H1 (cell line): Measurements from ENCODE around the gene WDR37. TPM values are rescaled to one million over a fixed set of nuclear protein-coding genes. Genes with fewer than 3 reads are reported as not detected.
A peak's percentile ranks its signal among the peaks of the same experiment; 100 is the strongest.

ENCODE experiments used
- CTCF ChIA-PET: fragments of 300-600 bp; sonication (Branson Sonifier 250); formaldehyde crosslinking; loops from one replicate; lab custom pipeline; 2021; ENCODE audit not compliant: partially characterized antibody; lab: Charles Lee
- POLR2A ChIA-PET: fragments of 300-600 bp; sonication (Branson Sonifier 250); formaldehyde crosslinking; loops from one replicate; lab custom pipeline; 2021; ENCODE audit warnings: inconsistent platforms; ENCODE audit not compliant: partially characterized antibody; lab: Charles Lee
- DNase-seq, 2 experiments: peaks; one replicate each; pipeline versions ENCODE4 v3.0.0 to v3.0.0-alpha.2; 2010 to 2022; ENCODE audit warnings: low spot score in 2 of 2, low read depth in 1 of 2, mixed read lengths in 1 of 2
- FAIRE-seq: peaks from 2 replicates; lab custom pipeline; 2011; peaks lifted over from hg19 to GRCh38; lab: Jason Lieb, UNC
- H2AFZ ChIP-seq: 2 replicates; pipeline ENCODE4 v1.8.1; 2012; ENCODE audit warnings: low read length, inconsistent platforms
- H2AK5ac ChIP-seq: 2 replicates; pipeline ENCODE4 v1.6.1; 2013; ENCODE audit warnings: low read depth, low read length
- H2BK120ac ChIP-seq: replicated peaks from 2 replicates; pipeline ENCODE3; 2013; ENCODE audit warnings: low read depth, low read length, inconsistent platforms
- H2BK12ac ChIP-seq: 2 replicates; pipeline ENCODE4 v1.6.1; 2013; ENCODE audit warnings: low read depth, low read length
- H2BK15ac ChIP-seq: 2 replicates; pipeline ENCODE4 v1.6.1; 2013; ENCODE audit warnings: low read length
- H2BK20ac ChIP-seq: 2 replicates; pipeline ENCODE4 v1.6.1; 2013; ENCODE audit warnings: low read length
- H2BK5ac ChIP-seq: 2 replicates; pipeline ENCODE4 v1.6.1; 2013; ENCODE audit warnings: low read depth, low read length
- H3K14ac ChIP-seq: 2 replicates; pipeline ENCODE4 v1.6.1; 2013; ENCODE audit warnings: inconsistent platforms; ENCODE audit not compliant: insufficient read length
- H3K18ac ChIP-seq: 2 replicates; pipeline ENCODE4 v1.6.1; 2013; ENCODE audit warnings: low read length; ENCODE audit errors: extremely low read depth
- H3K23ac ChIP-seq: 2 replicates; pipeline ENCODE4 v1.6.1; 2013; ENCODE audit warnings: inconsistent platforms; ENCODE audit not compliant: insufficient read length
- H3K23me2 ChIP-seq: 2 replicates; pipeline ENCODE4 v1.6.1; 2013; ENCODE audit warnings: low read depth, low read length
- H3K27ac ChIP-seq: 2 replicates; pipeline ENCODE4 v1.6.1; 2011; ENCODE audit warnings: low read depth, low read length, inconsistent platforms
- H3K27me3 ChIP-seq, 4 experiments: replicated peaks in 1 of 4; 1 replicate in 1 of 4; 2 replicates in 3 of 4; pipeline versions ENCODE4 v1.6.1 to v1.8.1; 2011 to 2013; ENCODE audit warnings: low read length in 3 of 4, mild to moderate bottlenecking in 3 of 4, inconsistent platforms in 2 of 4, mixed read lengths in 2 of 4, moderate library complexity in 1 of 4; ENCODE audit not compliant: control insufficient read depth in 3 of 4, insufficient read depth in 3 of 4; ENCODE audit errors: extremely low read depth in 1 of 4
- H3K36me3 ChIP-seq, 4 experiments: 2 replicates each; pipeline versions ENCODE4 v1.6.1 to v1.8.1; 2011 to 2013; ENCODE audit warnings: mild to moderate bottlenecking in 4 of 4, low read length in 3 of 4, moderate library complexity in 2 of 4, control low read depth in 1 of 4, inconsistent platforms in 1 of 4; ENCODE audit not compliant: insufficient read depth in 4 of 4, control insufficient read depth in 2 of 4
- H3K4ac ChIP-seq: replicated peaks from 2 replicates; pipeline ENCODE3; 2013; ENCODE audit warnings: low read length, low read depth, mixed read lengths, inconsistent platforms; ENCODE audit not compliant: insufficient read length
- H3K4me1 ChIP-seq, 4 experiments: replicated peaks in 1 of 4; 1 replicate in 1 of 4; 2 replicates in 3 of 4; pipeline versions ENCODE4 v1.6.1 to v1.8.1; 2011 to 2013; ENCODE audit warnings: low read length in 3 of 4, inconsistent platforms in 2 of 4, mixed read lengths in 1 of 4; ENCODE audit not compliant: insufficient read depth in 4 of 4, control insufficient read depth in 3 of 4
- H3K4me2 ChIP-seq, 2 experiments: 2 replicates each; pipeline versions ENCODE4 v1.6.1 to v1.8.1; 2011 to 2013; ENCODE audit warnings: low read depth in 2 of 2, low read length in 2 of 2, control low read depth in 1 of 2, inconsistent platforms in 1 of 2, mild to moderate bottlenecking in 1 of 2; ENCODE audit not compliant: insufficient read depth in 1 of 2
- H3K4me3 ChIP-seq, 4 experiments: fragments of 200-600, 300-600 bp in 1 of 4; sonication (generic), shearing (Covaris generic), sonication (Bioruptor Twin) in 1 of 4; 2 replicates each; pipeline versions ENCODE4 v1.5.1 to v1.8.1; 2011 to 2016; ENCODE audit warnings: low read length in 4 of 4, low read depth in 3 of 4, control low read depth in 2 of 4, inconsistent platforms in 2 of 4, mild to moderate bottlenecking in 2 of 4, mixed read lengths in 1 of 4, moderate library complexity in 1 of 4; ENCODE audit not compliant: insufficient read depth in 2 of 4; ENCODE audit errors: extremely low read depth in 1 of 4
- H3K56ac ChIP-seq: replicated peaks from 2 replicates; pipeline ENCODE3; 2013; ENCODE audit warnings: low read depth, mild to moderate bottlenecking, mixed read lengths, low read length, inconsistent platforms; ENCODE audit not compliant: insufficient read length
- H3K79me1 ChIP-seq: 2 replicates; pipeline ENCODE4 v1.6.1; 2013; ENCODE audit warnings: low read depth, low read length, control low read depth
- H3K79me2 ChIP-seq, 2 experiments: 2 replicates each; pipeline versions ENCODE4 v1.6.1 to v1.8.1; 2012 to 2013; ENCODE audit warnings: low read length in 2 of 2, mild to moderate bottlenecking in 2 of 2, inconsistent platforms in 1 of 2; ENCODE audit not compliant: insufficient read depth in 2 of 2, control insufficient read depth in 1 of 2
- H3K9ac ChIP-seq, 4 experiments: replicated peaks in 1 of 4; 1 replicate in 1 of 4; 2 replicates in 3 of 4; pipeline versions ENCODE4 v1.6.1 to v1.8.1; 2011 to 2013; ENCODE audit warnings: low read depth in 3 of 4, low read length in 3 of 4, control low read depth in 2 of 4, mild to moderate bottlenecking in 2 of 4, moderate library complexity in 2 of 4, inconsistent platforms in 1 of 4; ENCODE audit errors: extremely low read depth in 1 of 4
- H3K9me3 ChIP-seq, 2 experiments: 2 replicates each; pipeline versions ENCODE4 v1.6.1 to v1.8.1; 2012 to 2013; ENCODE audit warnings: mild to moderate bottlenecking in 2 of 2, moderate library complexity in 2 of 2, control low read depth in 1 of 2, inconsistent platforms in 1 of 2, low read depth in 1 of 2, low read length in 1 of 2, mixed read lengths in 1 of 2; ENCODE audit not compliant: insufficient read depth in 2 of 2
- H4K20me1 ChIP-seq, 2 experiments: replicated peaks in 1 of 2; 2 replicates each; pipeline versions ENCODE3 to v1.8.1; 2011 to 2013; ENCODE audit warnings: inconsistent platforms in 2 of 2, low read length in 2 of 2, mild to moderate bottlenecking in 1 of 2; ENCODE audit not compliant: insufficient read depth in 2 of 2, control insufficient read depth in 1 of 2
- H4K5ac ChIP-seq: 2 replicates; pipeline ENCODE4 v1.6.1; 2013; ENCODE audit warnings: low read length, low read depth, mixed read lengths, inconsistent platforms; ENCODE audit not compliant: insufficient read length
- H4K8ac ChIP-seq: 2 replicates; pipeline ENCODE4 v1.8.0; 2013; ENCODE audit warnings: mild to moderate bottlenecking, moderate library complexity, low read length, inconsistent platforms; ENCODE audit not compliant: insufficient read depth; ENCODE audit errors: extremely low read depth
- H4K91ac ChIP-seq: replicated peaks from 2 replicates; pipeline ENCODE3; 2013; ENCODE audit warnings: low read length, mixed read lengths, inconsistent platforms; ENCODE audit not compliant: insufficient read length
- GTF2F1 ChIP-seq: IDR thresholded peaks from 2 replicates; pipeline ENCODE4 v1.6.1; 2012; ENCODE audit warnings: low read depth, low read length, improper control_type of control experiment, borderline replicate concordance
- JUND ChIP-seq: IDR thresholded peaks from 2 replicates; pipeline ENCODE4 v1.6.1; 2011; ENCODE audit warnings: mild to moderate bottlenecking, improper control_type of control experiment, low read length
- WGBS, 2 experiments: shearing (Covaris generic) in 1 of 2; methylation state at CpG; one replicate each; pipeline versions ENCODE4 v1.1.6 to v1.1.7; 2013 to 2015; ENCODE audit warnings: low lambda C conversion rate in 2 of 2, mixed read lengths in 2 of 2, inconsistent platforms in 1 of 2, low coverage in 1 of 2, missing lambda C conversion rate in 1 of 2; ENCODE audit not compliant: insufficient replicate concordance in 2 of 2, insufficient coverage in 1 of 2, insufficient read length in 1 of 2; ENCODE audit errors: extremely low coverage in 1 of 2, missing lambda C conversion rate in 1 of 2; 5-methylcytosine and 5-hydroxymethylcytosine counted together
- long read RNA-seq, 2 experiments: library from RNA in 1 of 2; library from capped mRNA in 1 of 2; stranded (forward); transcript quantifications; one replicate each; pipeline ENCODE4 v2.0.0, GENCODE V29; 2021; ENCODE audit warnings: inconsistent platforms in 1 of 2
- polyA minus RNA-seq, 3 experiments: library from RNA; depleted of rRNA, polyadenylated mRNA; stranded (reverse); fragments of >200 nt; gene quantifications; 1 replicate in 2 of 3; 2 replicates in 1 of 3; pipeline ENCODE4 v1.2.3, GENCODE V29; 2011
- polyA plus RNA-seq, 7 experiments: library from polyadenylated mRNA; depleted of rRNA in 3 of 7; stranded (reverse) in 5 of 7; unstranded in 2 of 7; fragments of >200 nt in 5 of 7; fragments of 200-250 nt in 2 of 7; gene quantifications; 1 replicate in 5 of 7; 2 replicates in 1 of 7; 4 replicates in 1 of 7; pipeline versions ENCODE4 v1.2.1 to v1.2.3, GENCODE V29; 2011 to 2013; ENCODE audit warnings: missing spikeins in 2 of 7, mixed read lengths in 2 of 7
- total RNA-seq: library from RNA; stranded (reverse); fragmentation: NEBNext Ultra II Directional; extraction: Animal tissue kit (Norgen Biotek cat#: 25700); gene quantifications from 2 replicates; pipeline ENCODE4 v1.2.1, GENCODE V29; 2021
- TF ChIP-seq, protein P1 (sequence below), 3 experiments: IDR thresholded peaks; 1 replicate in 2 of 3; 2 replicates in 1 of 3; pipeline versions ENCODE4 v1.5.1 to v1.6.1; 2011; ENCODE audit warnings: low read length in 3 of 3, mild to moderate bottlenecking in 3 of 3, inconsistent platforms in 2 of 3, low read depth in 1 of 3, moderate library complexity in 1 of 3; ENCODE audit not compliant: insufficient read depth in 1 of 3; ENCODE audit errors: control extremely low read depth in 1 of 3

The WDR37 gene, protein sequence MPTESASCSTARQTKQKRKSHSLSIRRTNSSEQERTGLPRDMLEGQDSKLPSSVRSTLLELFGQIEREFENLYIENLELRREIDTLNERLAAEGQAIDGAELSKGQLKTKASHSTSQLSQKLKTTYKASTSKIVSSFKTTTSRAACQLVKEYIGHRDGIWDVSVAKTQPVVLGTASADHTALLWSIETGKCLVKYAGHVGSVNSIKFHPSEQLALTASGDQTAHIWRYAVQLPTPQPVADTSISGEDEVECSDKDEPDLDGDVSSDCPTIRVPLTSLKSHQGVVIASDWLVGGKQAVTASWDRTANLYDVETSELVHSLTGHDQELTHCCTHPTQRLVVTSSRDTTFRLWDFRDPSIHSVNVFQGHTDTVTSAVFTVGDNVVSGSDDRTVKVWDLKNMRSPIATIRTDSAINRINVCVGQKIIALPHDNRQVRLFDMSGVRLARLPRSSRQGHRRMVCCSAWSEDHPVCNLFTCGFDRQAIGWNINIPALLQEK
- total RNA-seq (10.5 and 12.0 TPM in 2 replicates), polyA plus RNA-seq (2011; rRNA removed) (9.6 and 10.1 TPM in 2 replicates), polyA minus RNA-seq (2011; rRNA and poly(A)+ RNA removed) (30.8 and 33.1 TPM in 2 replicates)
- 9.6 TPM for polyA plus RNA-seq (2011; cell fraction: cytosol; rRNA removed)
- polyA plus RNA-seq (2011; cell fraction: nucleus; rRNA removed), result 11.9 TPM
- polyA plus RNA-seq (2012, experiment 1 of 2), result 7.4 to 8.7 TPM (median 8.0 TPM) in 4 replicates
- 1.5 TPM for polyA plus RNA-seq (2012, experiment 2 of 2)
- 4.4 TPM for polyA plus RNA-seq (2013, experiment 1 of 2)
- polyA plus RNA-seq (2013, experiment 2 of 2), result 4.6 TPM
- 7.4 TPM for polyA minus RNA-seq (2011; cell fraction: cytosol; rRNA and poly(A)+ RNA removed)
- 14.6 TPM for polyA minus RNA-seq (2011; cell fraction: nucleus; rRNA and poly(A)+ RNA removed)
- long read RNA-seq, experiment 1, partial matches to known transcripts, result 2 of 12 reads
- long read RNA-seq, experiment 1, other reads (novel, unspliced or antisense), result 10 of 12 reads
- long read RNA-seq, experiment 2, partial matches to known transcripts, result 0 of 12 reads
- long read RNA-seq, experiment 2, other reads (novel, unspliced or antisense), result 12 of 12 reads

DNA sequence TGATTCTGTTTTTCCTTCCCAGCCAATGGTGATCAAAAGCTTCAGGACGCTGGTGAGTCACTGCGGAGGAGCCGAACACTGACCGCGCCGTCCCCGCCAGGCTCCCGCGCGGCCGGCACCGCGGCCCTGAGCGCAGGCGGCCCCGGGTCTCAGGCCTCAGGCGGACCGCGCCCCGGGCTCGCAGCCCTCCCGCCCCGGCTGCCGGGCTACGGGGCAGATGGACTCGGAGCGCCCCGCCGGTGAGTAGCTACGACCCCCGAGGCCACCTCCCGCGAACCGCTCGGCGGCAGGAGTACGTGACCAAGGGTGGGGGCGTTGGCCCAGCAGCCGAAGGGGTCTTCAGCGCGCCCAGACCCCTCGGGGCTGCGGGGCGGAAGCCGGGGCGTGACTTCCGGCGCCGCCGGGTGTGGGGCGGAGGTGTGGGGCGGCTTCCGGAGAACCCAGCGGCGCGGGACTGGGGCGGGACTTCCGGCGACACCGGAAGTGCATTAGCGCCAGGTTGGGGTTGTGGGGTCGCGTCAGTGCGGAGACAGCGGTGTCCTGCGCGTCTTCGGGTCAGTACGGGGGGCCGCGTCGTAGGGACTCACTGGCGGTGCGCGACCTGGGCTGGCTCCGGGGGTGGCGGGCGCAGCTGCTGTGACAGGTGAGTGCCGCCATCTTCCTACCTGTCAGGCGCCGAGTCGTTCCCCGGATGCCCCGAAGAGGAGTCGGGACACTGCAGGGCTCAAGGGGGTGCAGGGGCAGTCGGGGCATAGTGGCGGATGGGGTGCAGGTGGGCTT lies at the start of gene WDR37:
Gene WDR37 (plus strand): TSS at position 60 of the 780 bp plus-strand sequence. CDS start 15,771 bp downstream, outside the sequence.
- Histone ChIP-seq H2BK120ac (no peak within 1 kb of the TSS), H4K91ac (peak within 1 kb of the TSS; percentile 40), H4K5ac (peak within 1 kb of the TSS; percentile 54), H4K8ac (peak within 1 kb of the TSS; percentile 81), H3K79me2 (peaks cover 6 to 87% of the 10 kb centered on the region in 2 experiments; a peak in 3 of 4 replicates), H2AK5ac (no peak within 1 kb of the TSS), H3K79me1 (peaks cover 10% of the 10 kb centered on the region; the same call in 1 of the 2 replicates), H3K18ac (peak within 1 kb of the TSS; percentile 55; the same call in 1 of the 2 replicates), H2BK12ac (no peak within 1 kb of the TSS), H3K27ac (peak within 1 kb of the TSS; percentile 83), H2AFZ (peak within 1 kb of the TSS; percentile 68), H2BK5ac (peak within 1 kb of the TSS; percentile 54), H2BK20ac (no peak within 1 kb of the TSS), H4K20me1 (peaks cover 0 to 10% of the 10 kb centered on the region in 2 experiments), H2BK15ac (no peak within 1 kb of the TSS; the same call in 1 of the 2 replicates), H3K9ac (peak within 1 kb of the TSS; percentile 83 to 93 (median 90)), H3K36me3 (peaks cover 0 to 18% (median 2%) of the 10 kb centered on the region in 4 experiments; a peak in 3 of 8 replicates), H3K14ac (no peak within 1 kb of the TSS), H3K4me1 (peaks cover 0 to 9% (median 3%) of the 10 kb centered on the region in 4 experiments; a peak in 3 of 7 replicates), H3K27me3 (no peaks in the 10 kb centered on the region), H3K23ac (no peak within 1 kb of the TSS), H3K4me3 (peak within 1 kb of the TSS; percentile 86 to 97 (median 93)), H3K4ac (peak within 1 kb of the TSS; percentile 50), H3K4me2 (peak within 1 kb of the TSS; percentile 73 to 85), H3K56ac (peak within 1 kb of the TSS; percentile 63), H3K9me3 (no peaks in the 10 kb centered on the region), H3K23me2 (no peaks in the 10 kb centered on the region; the same call in 1 of the 2 replicates)
- CTCF ChIA-PET, result interaction anchor here (0.8 kb wide), 1 partner anchor 268 kb away, joined by 3 read pairs; no protein-coding TSS in a partner anchor
- 0% methylated on average over 44 of the region's 87 CpGs; no CpG with 5 or more reads in 1 of the 2 experiments for WGBS, 2 experiments
- DNase-seq (peak; percentile 56 to 94), FAIRE-seq (no peak)
- POLR2A ChIA-PET, result interaction anchor here (0.8 to 1.8 kb wide), 9 partner anchors 9 to 174 kb away, joined by 3 to 8 read pairs (median 3); partner anchors contain the start of gene GTPBP4
- no peak for TF ChIP-seq GTF2F1
- TF ChIP-seq, protein P1, sequence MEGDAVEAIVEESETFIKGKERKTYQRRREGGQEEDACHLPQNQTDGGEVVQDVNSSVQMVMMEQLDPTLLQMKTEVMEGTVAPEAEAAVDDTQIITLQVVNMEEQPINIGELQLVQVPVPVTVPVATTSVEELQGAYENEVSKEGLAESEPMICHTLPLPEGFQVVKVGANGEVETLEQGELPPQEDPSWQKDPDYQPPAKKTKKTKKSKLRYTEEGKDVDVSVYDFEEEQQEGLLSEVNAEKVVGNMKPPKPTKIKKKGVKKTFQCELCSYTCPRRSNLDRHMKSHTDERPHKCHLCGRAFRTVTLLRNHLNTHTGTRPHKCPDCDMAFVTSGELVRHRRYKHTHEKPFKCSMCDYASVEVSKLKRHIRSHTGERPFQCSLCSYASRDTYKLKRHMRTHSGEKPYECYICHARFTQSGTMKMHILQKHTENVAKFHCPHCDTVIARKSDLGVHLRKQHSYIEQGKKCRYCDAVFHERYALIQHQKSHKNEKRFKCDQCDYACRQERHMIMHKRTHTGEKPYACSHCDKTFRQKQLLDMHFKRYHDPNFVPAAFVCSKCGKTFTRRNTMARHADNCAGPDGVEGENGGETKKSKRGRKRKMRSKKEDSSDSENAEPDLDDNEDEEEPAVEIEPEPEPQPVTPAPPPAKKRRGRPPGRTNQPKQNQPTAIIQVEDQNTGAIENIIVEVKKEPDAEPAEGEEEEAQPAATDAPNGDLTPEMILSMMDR (IDR thresholded peaks at IDR 0.05; ENCODE audit: control extremely low read depth in 1 of 3, insufficient read depth in 1 of 3, low read depth in 1 of 3, low read length in 3 of 3), result no peak
- peak; percentile 20; the same call in 1 of the 2 replicates for TF ChIP-seq JUND
